ENCODE data around the gene NUMA1.

- TF ChIP-seq POLR2AphosphoS5 (IDR thresholded peaks at IDR 0.05; ENCODE audit: borderline replicate concordance, low read depth, low read length) (no peak), EZH2 (IDR thresholded peaks at IDR 0.05) (no peak)
These were observed 11.1 kb downstream of the NUMA1 start for GRCh38 chr11:72069200-72069599.

Measured in SK-N-MC (cell line).